ENCODE measurements around the gene LPIN1. TPM values are rescaled to one million over a fixed set of nuclear protein-coding genes. Genes with fewer than 3 reads are reported as not detected.

Gene LPIN1
- total and polyA plus RNA-seq, 2 of the 8 experiments (the other 6 are each of a cell fraction or from before 2014, with no cell fraction given): 4.3 to 9.8 TPM

DNA sequence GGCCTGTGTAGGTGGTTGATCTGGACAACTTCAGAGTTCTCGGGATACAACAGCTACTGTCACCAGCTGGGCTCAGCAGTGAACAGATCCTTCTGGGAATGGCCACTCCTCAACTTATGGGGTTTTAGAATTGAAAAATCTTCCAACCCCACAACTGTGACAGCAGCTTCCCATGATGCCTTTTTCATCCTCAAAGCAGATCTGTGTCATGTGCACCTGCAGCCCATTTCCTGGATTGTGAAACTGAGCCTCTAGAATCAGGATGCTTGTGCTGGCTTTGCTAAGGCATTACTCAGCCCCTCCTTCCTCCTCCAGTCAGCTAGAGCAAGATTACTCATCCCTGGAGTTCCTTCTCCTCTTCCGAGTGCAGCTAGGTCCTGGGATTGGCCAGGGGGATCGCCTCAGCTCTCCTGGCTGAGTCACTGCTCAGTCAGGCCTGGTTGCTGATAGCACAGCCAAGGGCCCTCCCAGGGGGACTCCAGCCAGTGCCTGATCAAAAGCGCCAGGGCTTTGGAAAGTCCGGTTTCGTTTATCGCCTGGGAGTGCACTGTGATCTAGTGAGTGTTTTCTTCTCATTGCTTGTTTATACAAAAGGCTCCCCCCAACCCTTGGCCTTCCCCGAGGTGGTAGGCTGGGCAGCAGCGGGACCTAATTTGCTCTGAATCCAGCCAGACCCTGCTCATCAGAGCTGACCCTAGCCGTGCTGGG is 2.4 kb upstream of the LPIN1 start (continued):
- TF ChIP-seq RAD21 (IDR thresholded peaks at IDR 0.05 in 1 of 2, conservative IDR thresholded peaks at IDR 0.05 in 1 of 2; ENCODE audit: low read depth in 2 of 2, low read length in 2 of 2) (0 out of 4 replicates have a peak, but pooled peaks of 1 of the 2 experiments have one; percentile 3), MAFK (IDR thresholded peaks at IDR 0.05; ENCODE audit: low read depth, low read length) (peak; percentile 79; the same call in 1 of the 2 replicates), NANOG (IDR thresholded peaks at IDR 0.05; ENCODE audit: insufficient read depth, low read depth, low read length, poor library complexity, severe bottlenecking) (no peak), KDM1A (IDR thresholded peaks at IDR 0.05; ENCODE audit: borderline replicate concordance, low read length) (peak; percentile 99), JUN (IDR thresholded peaks at IDR 0.05; ENCODE audit: low read depth, low read length) (peak; percentile 69; the same call in 1 of the 2 replicates), PHF8 (conservative IDR thresholded peaks at IDR 0.05; ENCODE audit: low read depth, low read length) (no peak), RBBP5 (IDR thresholded peaks at IDR 0.05; ENCODE audit: borderline replicate concordance, low read depth, low read length) (no peak), KDM5A (IDR thresholded peaks at IDR 0.05; ENCODE audit: low read length) (no peak), SIN3A (conservative IDR thresholded peaks at IDR 0.05 in 1 of 2, IDR thresholded peaks at IDR 0.05 in 1 of 2; ENCODE audit: low read depth in 1 of 2, low read length in 2 of 2) (0 out of 4 replicates have a peak, but pooled peaks of 1 of the 2 experiments have one; percentile 14), CREB1 (IDR thresholded peaks at IDR 0.05) (0 out of 2 replicates have a peak, but pooled peaks have one; percentile 17), HDAC2 (IDR thresholded peaks at IDR 0.05; ENCODE audit: borderline replicate concordance in 1 of 2, low read depth in 2 of 2, low read length in 2 of 2) (peak in 1 of 2 experiments; percentile 98; a peak in 2 of 4 replicates)
- TF ChIP-seq, protein P1, sequence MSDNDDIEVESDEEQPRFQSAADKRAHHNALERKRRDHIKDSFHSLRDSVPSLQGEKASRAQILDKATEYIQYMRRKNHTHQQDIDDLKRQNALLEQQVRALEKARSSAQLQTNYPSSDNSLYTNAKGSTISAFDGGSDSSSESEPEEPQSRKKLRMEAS (IDR thresholded peaks at IDR 0.05): peak; percentile 55; the same call in 1 of the 2 replicates
- TF ChIP-seq, protein P2, sequence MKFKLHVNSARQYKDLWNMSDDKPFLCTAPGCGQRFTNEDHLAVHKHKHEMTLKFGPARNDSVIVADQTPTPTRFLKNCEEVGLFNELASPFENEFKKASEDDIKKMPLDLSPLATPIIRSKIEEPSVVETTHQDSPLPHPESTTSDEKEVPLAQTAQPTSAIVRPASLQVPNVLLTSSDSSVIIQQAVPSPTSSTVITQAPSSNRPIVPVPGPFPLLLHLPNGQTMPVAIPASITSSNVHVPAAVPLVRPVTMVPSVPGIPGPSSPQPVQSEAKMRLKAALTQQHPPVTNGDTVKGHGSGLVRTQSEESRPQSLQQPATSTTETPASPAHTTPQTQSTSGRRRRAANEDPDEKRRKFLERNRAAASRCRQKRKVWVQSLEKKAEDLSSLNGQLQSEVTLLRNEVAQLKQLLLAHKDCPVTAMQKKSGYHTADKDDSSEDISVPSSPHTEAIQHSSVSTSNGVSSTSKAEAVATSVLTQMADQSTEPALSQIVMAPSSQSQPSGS (IDR thresholded peaks at IDR 0.05; ENCODE audit: low read length): peak; percentile 94
- TF ChIP-seq, protein P3, sequence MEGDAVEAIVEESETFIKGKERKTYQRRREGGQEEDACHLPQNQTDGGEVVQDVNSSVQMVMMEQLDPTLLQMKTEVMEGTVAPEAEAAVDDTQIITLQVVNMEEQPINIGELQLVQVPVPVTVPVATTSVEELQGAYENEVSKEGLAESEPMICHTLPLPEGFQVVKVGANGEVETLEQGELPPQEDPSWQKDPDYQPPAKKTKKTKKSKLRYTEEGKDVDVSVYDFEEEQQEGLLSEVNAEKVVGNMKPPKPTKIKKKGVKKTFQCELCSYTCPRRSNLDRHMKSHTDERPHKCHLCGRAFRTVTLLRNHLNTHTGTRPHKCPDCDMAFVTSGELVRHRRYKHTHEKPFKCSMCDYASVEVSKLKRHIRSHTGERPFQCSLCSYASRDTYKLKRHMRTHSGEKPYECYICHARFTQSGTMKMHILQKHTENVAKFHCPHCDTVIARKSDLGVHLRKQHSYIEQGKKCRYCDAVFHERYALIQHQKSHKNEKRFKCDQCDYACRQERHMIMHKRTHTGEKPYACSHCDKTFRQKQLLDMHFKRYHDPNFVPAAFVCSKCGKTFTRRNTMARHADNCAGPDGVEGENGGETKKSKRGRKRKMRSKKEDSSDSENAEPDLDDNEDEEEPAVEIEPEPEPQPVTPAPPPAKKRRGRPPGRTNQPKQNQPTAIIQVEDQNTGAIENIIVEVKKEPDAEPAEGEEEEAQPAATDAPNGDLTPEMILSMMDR (IDR thresholded peaks at IDR 0.05; ENCODE audit: control extremely low read depth in 1 of 3, insufficient read depth in 1 of 3, low read depth in 1 of 3, low read length in 3 of 3): no peak

Measured in H1 (cell line).